ENCODE measurements around the gene AGBL3. TPM values are rescaled to one million over a fixed set of nuclear protein-coding genes. Genes with fewer than 3 reads are reported as not detected.

Gene AGBL3
- polyA plus RNA-seq, 2 of the 4 experiments (the other 2 are of a cell fraction) = 2.2 to 4.3 TPM

DNA sequence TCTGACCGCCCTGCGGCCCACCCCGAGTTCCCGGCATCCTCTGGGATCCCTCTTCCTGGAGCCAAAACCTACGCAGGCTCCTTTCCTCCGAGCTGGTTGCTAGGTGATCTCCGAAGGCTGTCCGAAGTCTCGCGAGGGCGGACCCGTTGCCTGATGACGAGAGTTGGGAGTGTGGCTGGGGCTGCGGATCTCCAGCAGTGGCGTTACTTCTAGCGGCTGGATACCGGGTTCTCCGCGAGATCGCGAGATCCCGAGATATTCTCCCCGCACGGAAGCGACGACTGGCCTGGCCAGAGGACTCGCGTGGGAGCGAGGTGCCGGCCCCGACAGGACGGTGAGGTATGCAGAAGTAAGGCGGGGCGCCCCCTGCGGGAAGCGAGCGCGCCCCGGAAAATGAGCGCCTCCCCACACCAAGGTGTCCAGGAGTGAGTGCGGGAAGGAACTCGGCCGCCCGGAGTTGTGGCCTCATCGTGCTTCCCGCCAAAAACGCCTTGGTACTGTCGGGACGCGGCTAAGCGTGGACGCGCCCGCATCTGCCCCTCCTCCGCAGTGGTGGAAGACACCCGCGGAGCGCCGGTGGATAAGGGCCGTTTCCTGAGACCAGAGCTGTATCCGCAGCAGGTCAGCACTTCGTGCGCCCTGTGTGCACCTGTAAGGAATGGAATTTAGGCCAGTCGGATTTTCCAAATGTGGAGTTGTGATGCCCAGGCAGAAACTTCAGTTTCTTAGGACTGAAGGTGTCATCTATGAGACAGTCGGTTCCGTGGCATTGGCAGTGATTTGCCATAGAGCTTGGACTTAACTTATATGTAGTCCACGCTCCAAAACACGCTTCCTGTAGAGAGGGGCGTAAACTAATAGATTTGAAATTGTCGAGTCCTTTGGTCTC is at the start of gene AGBL3 (continued):
- TF ChIP-seq RAD21 (conservative IDR thresholded peaks at IDR 0.05 in 1 of 2, IDR thresholded peaks at IDR 0.05 in 1 of 2) (peak; percentile 31 to 68; a peak in 4 of 5 replicates), CBX8 (IDR thresholded peaks at IDR 0.05) (no peak), HDAC2 (IDR thresholded peaks at IDR 0.05) (0 out of 2 replicates have a peak, but pooled peaks have one; percentile 37), GATA3 (IDR thresholded peaks at IDR 0.05; ENCODE audit: borderline replicate concordance) (0 out of 2 replicates have a peak, but pooled peaks have one; percentile 52), NR3C1 (IDR thresholded peaks at IDR 0.05) (no peak)
- TF ChIP-seq, protein P1, sequence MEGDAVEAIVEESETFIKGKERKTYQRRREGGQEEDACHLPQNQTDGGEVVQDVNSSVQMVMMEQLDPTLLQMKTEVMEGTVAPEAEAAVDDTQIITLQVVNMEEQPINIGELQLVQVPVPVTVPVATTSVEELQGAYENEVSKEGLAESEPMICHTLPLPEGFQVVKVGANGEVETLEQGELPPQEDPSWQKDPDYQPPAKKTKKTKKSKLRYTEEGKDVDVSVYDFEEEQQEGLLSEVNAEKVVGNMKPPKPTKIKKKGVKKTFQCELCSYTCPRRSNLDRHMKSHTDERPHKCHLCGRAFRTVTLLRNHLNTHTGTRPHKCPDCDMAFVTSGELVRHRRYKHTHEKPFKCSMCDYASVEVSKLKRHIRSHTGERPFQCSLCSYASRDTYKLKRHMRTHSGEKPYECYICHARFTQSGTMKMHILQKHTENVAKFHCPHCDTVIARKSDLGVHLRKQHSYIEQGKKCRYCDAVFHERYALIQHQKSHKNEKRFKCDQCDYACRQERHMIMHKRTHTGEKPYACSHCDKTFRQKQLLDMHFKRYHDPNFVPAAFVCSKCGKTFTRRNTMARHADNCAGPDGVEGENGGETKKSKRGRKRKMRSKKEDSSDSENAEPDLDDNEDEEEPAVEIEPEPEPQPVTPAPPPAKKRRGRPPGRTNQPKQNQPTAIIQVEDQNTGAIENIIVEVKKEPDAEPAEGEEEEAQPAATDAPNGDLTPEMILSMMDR (IDR thresholded peaks at IDR 0.05) = peak; percentile 77

DNA sequence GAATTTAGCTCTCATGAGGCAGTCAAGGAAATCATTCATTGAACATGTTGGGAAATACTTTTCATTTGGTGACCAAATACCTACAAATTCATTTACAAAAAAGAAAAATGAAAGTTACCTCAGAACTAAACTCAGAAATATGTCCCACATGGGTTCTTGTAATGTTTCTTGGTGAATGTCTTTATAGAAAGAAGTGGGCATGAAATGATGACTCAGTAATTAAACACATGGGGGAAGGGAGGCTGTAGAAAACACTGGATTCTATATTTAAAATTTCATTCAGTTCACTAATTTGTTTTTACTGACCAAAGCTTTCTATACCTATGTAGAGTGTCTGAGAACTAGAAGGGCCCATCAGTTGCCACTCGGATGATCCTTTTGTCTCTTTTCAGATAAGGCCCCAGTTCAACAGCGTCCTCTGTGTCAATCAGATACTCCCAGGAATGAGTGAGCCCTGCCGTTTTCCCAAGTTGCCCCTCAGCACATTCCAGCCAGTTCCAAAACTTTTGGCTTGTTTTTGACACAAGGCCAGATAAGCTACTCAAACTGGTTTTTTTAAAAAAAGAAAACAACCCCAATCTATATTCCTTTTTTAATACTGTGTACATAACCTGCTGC is 49.3 kb upstream of the AGBL3 start:
- 81% methylated on average over 3 of the region's 3 CpGs for WGBS (ENCODE audit: missing lambda C conversion rate)
- Histone ChIP-seq H3K9me3 (no peaks in the 10 kb centered on the region), H3K4me1 (peaks cover 26% of the 10 kb centered on the region), H3K4me3 (no peak overlapping the region), H3K27ac (no peak overlapping the region), H3K4me2 (no peak overlapping the region; the same call in 2 of the 3 replicates)
- no peak for TF ChIP-seq EHMT2 (IDR thresholded peaks at IDR 0.05; ENCODE audit: low read depth)
- peak; percentile 71 for TF ChIP-seq MAFK (IDR thresholded peaks at IDR 0.05; ENCODE audit: partially characterized antibody)
- ChIA-PET CTCF (interaction anchor here (1.4 to 13.2 kb wide), 2 partner anchors 24 to 247 kb away, joined by 3 to 132 read pairs; no protein-coding TSS in a partner anchor), POLR2A (interaction anchor here (1.3 kb wide), 1 partner anchor 46 kb away, joined by 3 read pairs; no protein-coding TSS in a partner anchor)
- ATAC-seq = no peak
- FAIRE-seq = no peak
- DNase-seq (ENCODE audit: low read depth in 1 of 2, low spot score in 1 of 2) = no peak

DNA sequence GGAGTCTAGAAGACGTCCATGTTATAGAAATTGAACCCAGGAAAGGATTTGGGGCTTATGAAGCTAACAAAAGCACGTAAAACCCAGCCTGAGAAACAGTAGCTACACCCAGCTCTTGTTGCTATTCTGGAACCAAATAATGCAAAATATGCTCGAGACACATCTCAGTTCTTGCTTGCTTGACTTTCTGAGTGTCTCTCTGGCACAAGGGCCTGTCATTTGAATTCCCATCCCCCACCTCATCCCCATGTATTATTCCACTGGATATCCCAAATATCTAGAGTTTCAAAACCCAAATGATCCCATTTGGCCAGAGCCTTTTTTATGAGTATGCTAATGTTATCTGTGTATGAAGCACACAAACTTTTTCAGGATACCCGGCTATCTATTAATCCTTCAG is 48.2 kb upstream of the AGBL3 start:
- ChIA-PET CTCF (interaction anchor here (1.4 to 13.2 kb wide), 2 partner anchors 23 to 249 kb away, joined by 3 to 132 read pairs; no protein-coding TSS in a partner anchor), POLR2A (no interaction called here)
- H3K4me3 ChIP-seq = no peak overlapping the region
- H3K4me2 ChIP-seq = no peak overlapping the region
- peaks cover 37% of the 10 kb centered on the region for H3K4me1 ChIP-seq
- ATAC-seq = no peak
- no peak for DNase-seq (ENCODE audit: low read depth in 1 of 2, low spot score in 1 of 2)
- FAIRE-seq = no peak
- no peak overlapping the region for H3K27ac ChIP-seq
- 95% methylated on average over 4 of the region's 4 CpGs for WGBS (ENCODE audit: missing lambda C conversion rate)
- TF ChIP-seq, protein P2, sequence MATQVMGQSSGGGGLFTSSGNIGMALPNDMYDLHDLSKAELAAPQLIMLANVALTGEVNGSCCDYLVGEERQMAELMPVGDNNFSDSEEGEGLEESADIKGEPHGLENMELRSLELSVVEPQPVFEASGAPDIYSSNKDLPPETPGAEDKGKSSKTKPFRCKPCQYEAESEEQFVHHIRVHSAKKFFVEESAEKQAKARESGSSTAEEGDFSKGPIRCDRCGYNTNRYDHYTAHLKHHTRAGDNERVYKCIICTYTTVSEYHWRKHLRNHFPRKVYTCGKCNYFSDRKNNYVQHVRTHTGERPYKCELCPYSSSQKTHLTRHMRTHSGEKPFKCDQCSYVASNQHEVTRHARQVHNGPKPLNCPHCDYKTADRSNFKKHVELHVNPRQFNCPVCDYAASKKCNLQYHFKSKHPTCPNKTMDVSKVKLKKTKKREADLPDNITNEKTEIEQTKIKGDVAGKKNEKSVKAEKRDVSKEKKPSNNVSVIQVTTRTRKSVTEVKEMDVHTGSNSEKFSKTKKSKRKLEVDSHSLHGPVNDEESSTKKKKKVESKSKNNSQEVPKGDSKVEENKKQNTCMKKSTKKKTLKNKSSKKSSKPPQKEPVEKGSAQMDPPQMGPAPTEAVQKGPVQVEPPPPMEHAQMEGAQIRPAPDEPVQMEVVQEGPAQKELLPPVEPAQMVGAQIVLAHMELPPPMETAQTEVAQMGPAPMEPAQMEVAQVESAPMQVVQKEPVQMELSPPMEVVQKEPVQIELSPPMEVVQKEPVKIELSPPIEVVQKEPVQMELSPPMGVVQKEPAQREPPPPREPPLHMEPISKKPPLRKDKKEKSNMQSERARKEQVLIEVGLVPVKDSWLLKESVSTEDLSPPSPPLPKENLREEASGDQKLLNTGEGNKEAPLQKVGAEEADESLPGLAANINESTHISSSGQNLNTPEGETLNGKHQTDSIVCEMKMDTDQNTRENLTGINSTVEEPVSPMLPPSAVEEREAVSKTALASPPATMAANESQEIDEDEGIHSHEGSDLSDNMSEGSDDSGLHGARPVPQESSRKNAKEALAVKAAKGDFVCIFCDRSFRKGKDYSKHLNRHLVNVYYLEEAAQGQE (IDR thresholded peaks at IDR 0.05) = no peak
- no peak for TF ChIP-seq MAFK (IDR thresholded peaks at IDR 0.05; ENCODE audit: partially characterized antibody)
- TF ChIP-seq FOSB (CRISPR knock-in tag; IDR thresholded peaks at IDR 0.05) = no peak
- TF ChIP-seq, protein P3, sequence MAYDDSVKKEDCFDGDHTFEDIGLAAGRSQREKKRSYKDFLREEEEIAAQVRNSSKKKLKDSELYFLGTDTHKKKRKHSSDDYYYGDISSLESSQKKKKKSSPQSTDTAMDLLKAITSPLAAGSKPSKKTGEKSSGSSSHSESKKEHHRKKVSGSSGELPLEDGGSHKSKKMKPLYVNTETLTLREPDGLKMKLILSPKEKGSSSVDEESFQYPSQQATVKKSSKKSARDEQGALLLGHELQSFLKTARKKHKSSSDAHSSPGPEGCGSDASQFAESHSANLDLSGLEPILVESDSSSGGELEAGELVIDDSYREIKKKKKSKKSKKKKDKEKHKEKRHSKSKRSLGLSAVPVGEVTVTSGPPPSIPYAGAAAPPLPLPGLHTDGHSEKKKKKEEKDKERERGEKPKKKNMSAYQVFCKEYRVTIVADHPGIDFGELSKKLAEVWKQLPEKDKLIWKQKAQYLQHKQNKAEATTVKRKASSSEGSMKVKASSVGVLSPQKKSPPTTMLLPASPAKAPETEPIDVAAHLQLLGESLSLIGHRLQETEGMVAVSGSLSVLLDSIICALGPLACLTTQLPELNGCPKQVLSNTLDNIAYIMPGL (CRISPR knock-in tag; IDR thresholded peaks at IDR 0.05; ENCODE audit: borderline replicate concordance) = no peak
- TF ChIP-seq KDM5A (IDR thresholded peaks at IDR 0.05) = no peak
- TF ChIP-seq RNF2 (IDR thresholded peaks at IDR 0.05; ENCODE audit: borderline replicate concordance, low read depth) = no peak
- TF ChIP-seq, protein P4, sequence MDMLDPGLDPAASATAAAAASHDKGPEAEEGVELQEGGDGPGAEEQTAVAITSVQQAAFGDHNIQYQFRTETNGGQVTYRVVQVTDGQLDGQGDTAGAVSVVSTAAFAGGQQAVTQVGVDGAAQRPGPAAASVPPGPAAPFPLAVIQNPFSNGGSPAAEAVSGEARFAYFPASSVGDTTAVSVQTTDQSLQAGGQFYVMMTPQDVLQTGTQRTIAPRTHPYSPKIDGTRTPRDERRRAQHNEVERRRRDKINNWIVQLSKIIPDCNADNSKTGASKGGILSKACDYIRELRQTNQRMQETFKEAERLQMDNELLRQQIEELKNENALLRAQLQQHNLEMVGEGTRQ (IDR thresholded peaks at IDR 0.05) = no peak
- no peak for TF ChIP-seq ESRRA (IDR thresholded peaks at IDR 0.05; ENCODE audit: borderline replicate concordance, low read length)
- TF ChIP-seq SREBF2 (IDR thresholded peaks at IDR 0.05) = no peak
- TF ChIP-seq FOSL2 (IDR thresholded peaks at IDR 0.05) = no peak
- no peak for TF ChIP-seq FOSL2 (CRISPR knock-in tag; IDR thresholded peaks at IDR 0.05)
- TF ChIP-seq HEYL (CRISPR knock-in tag; IDR thresholded peaks at IDR 0.05) = no peak
- TF ChIP-seq, protein P5, sequence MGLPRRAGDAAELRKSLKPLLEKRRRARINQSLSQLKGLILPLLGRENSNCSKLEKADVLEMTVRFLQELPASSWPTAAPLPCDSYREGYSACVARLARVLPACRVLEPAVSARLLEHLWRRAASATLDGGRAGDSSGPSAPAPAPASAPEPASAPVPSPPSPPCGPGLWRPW (IDR thresholded peaks at IDR 0.05) = no peak
- no peak for TF ChIP-seq MYC (IDR thresholded peaks at IDR 0.05; ENCODE audit: borderline replicate concordance, low read length)
- TF ChIP-seq FOXS1 (CRISPR knock-in tag; IDR thresholded peaks at IDR 0.05) = no peak
- no peak for TF ChIP-seq JUNB (IDR thresholded peaks at IDR 0.05)
- H3K9me3 ChIP-seq = no peaks in the 10 kb centered on the region
